Upper lobe of left lung (tissue), 4 donors: ENCODE results near the gene ZDHHC14.

Experiments
- EP300 ChIP-seq, 4 donors: sonication (generic); formaldehyde crosslinking; IDR thresholded peaks; one replicate each; pipeline ENCODE4 v1.5.1; 2017; ENCODE audit warnings: antibody characterized with exemption in 4 of 4, control low read depth in 2 of 4
- POLR2A ChIP-seq, 4 donors: fragments of 450-650 bp; IDR thresholded peaks; one replicate each; pipeline ENCODE4 v1.5.1; 2016 to 2017; ENCODE audit warnings: antibody characterized with exemption in 4 of 4, mild to moderate bottlenecking in 2 of 4
- TF ChIP-seq, protein P1 (sequence below), 6 experiments: fragments of 450-650 bp in 4 of 6; fragments of 200-600 bp in 2 of 6; sonication (generic) in 2 of 6; IDR thresholded peaks; one replicate each; pipeline ENCODE4 v1.5.1; 2016 to 2019; ENCODE audit warnings: antibody characterized with exemption in 6 of 6

DNA sequence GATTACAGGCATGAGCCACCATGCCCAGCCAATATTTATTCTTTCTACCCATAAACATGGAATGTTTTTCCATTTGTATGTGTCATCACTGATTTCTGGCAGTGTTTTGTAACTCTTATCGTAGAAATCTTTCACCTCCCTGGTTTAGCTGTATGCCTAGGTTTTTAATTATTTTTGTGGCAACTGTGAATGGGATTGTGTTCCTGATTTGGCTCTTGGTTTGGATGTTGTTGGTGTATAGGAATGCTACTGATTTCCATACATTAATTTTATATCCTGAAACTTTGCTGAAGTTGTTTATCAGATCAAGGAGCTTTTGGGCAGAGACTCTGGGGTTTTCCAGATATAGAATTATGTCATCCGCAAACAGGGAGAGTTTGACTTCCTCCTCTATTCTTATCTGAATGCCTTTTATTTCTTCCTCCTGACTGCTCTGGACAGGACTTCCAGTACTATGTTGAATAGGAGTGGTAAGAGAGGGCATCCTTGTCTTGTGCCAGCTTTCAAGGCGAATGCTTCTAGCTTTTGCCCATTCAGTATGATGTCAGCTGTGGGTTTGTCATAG is 198.6 kb downstream of the ZDHHC14 start:
- TF ChIP-seq POLR2A (IDR thresholded peaks at IDR 0.05) = no peak
- TF ChIP-seq, protein P1, sequence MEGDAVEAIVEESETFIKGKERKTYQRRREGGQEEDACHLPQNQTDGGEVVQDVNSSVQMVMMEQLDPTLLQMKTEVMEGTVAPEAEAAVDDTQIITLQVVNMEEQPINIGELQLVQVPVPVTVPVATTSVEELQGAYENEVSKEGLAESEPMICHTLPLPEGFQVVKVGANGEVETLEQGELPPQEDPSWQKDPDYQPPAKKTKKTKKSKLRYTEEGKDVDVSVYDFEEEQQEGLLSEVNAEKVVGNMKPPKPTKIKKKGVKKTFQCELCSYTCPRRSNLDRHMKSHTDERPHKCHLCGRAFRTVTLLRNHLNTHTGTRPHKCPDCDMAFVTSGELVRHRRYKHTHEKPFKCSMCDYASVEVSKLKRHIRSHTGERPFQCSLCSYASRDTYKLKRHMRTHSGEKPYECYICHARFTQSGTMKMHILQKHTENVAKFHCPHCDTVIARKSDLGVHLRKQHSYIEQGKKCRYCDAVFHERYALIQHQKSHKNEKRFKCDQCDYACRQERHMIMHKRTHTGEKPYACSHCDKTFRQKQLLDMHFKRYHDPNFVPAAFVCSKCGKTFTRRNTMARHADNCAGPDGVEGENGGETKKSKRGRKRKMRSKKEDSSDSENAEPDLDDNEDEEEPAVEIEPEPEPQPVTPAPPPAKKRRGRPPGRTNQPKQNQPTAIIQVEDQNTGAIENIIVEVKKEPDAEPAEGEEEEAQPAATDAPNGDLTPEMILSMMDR (IDR thresholded peaks at IDR 0.05) = no peak
- TF ChIP-seq EP300 (IDR thresholded peaks at IDR 0.05) = peak in 1 of 4 donors; percentile 16
